ENCODE data around the gene XPR1. TPM values are rescaled to one million over a fixed set of nuclear protein-coding genes. Genes with fewer than 3 reads are reported as not detected.

The XPR1 gene
- total RNA-seq, 1 donor from 2014 or later: 35.2 TPM

DNA sequence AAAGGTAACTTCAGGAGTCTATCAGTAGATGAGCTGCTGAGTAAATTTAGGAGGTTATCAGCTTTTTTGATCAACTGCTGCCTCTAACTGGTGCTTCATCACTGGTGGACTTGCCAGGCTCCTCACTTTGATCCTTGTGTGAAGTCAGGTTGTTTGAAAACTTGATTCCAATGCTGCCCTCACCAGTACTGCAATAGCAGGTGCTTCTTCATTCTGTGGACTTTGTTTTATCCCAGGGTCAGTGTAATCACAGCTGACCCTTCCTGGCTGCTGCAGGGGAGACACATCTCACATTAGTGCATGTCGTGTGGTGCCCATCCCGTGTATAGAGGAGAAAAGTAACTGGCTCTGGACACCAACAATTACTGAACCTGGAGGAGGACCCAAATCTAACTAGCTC lies 260.9 kb downstream of the XPR1 start:
- Histone ChIP-seq H3K27ac (ENCODE audit: low read depth, low read length) (no peak overlapping the region), H3K4me1 (ENCODE audit: insufficient read depth, low read length) (no peaks in the 10 kb centered on the region), H3K4me2 (ENCODE audit: low read length) (no peak overlapping the region), H2AFZ (ENCODE audit: low read depth, low read length) (no peak overlapping the region), H4K20me1 (ENCODE audit: insufficient read depth, low read length) (no peaks in the 10 kb centered on the region), H3K9me3 (ENCODE audit: insufficient read depth, low read depth, low read length) (no peaks in the 10 kb centered on the region), H3K79me2 (ENCODE audit: insufficient read depth, low read length) (no peaks in the 10 kb centered on the region), H3K36me3 (ENCODE audit: insufficient read depth, low read length) (no peaks in the 10 kb centered on the region), H3K27me3 (ENCODE audit: insufficient read depth, low read length) (no peaks in the 10 kb centered on the region), H3K9ac (ENCODE audit: low read length) (no peak overlapping the region), H3K4me3 (ENCODE audit: insufficient read depth, low read depth, low read length) (no peak overlapping the region)
- H3K27me3 Mint-ChIP-seq (ENCODE audit: low read depth, unreplicated experiment): no peaks in the 10 kb centered on the region
- H3K4me3 Mint-ChIP-seq (ENCODE audit: unreplicated experiment): no peak overlapping the region
- TF ChIP-seq EZH2 (IDR thresholded peaks at IDR 0.05; ENCODE audit: insufficient read depth, low read length) (no peak), CTCF (IDR thresholded peaks at IDR 0.05; ENCODE audit: insufficient read depth, low read depth, low read length) (no peak)
- peaks cover 3% of the 10 kb centered on the region for H3K36me3 Mint-ChIP-seq (ENCODE audit: low read depth, unreplicated experiment)
- FAIRE-seq (no peak), DNase-seq (ENCODE audit: low read depth) (no peak)
- no peaks in the 10 kb centered on the region for H3K9me3 Mint-ChIP-seq (ENCODE audit: unreplicated experiment)
- H3K27ac Mint-ChIP-seq (ENCODE audit: unreplicated experiment): no peak overlapping the region
- no peaks in the 10 kb centered on the region for H3K4me1 Mint-ChIP-seq (ENCODE audit: low read depth, unreplicated experiment)

GRCh38 chr1:180893614-180894013 lies 261.8 kb downstream of the XPR1 start:
- Histone ChIP-seq H3K27me3 (ENCODE audit: insufficient read depth, low read length) (no peaks in the 10 kb centered on the region), H3K36me3 (ENCODE audit: insufficient read depth, low read length) (no peaks in the 10 kb centered on the region), H3K4me2 (ENCODE audit: low read length) (no peak overlapping the region), H3K27ac (ENCODE audit: low read depth, low read length) (no peak overlapping the region), H2AFZ (ENCODE audit: low read depth, low read length) (no peak overlapping the region), H4K20me1 (ENCODE audit: insufficient read depth, low read length) (no peaks in the 10 kb centered on the region), H3K4me3 (ENCODE audit: insufficient read depth, low read depth, low read length) (no peak overlapping the region), H3K79me2 (ENCODE audit: insufficient read depth, low read length) (no peaks in the 10 kb centered on the region), H3K4me1 (ENCODE audit: insufficient read depth, low read length) (no peaks in the 10 kb centered on the region), H3K9ac (ENCODE audit: low read length) (no peak overlapping the region), H3K9me3 (ENCODE audit: insufficient read depth, low read depth, low read length) (no peaks in the 10 kb centered on the region)
- DNase-seq (ENCODE audit: low read depth): no peak
- Mint-ChIP-seq H3K27ac (ENCODE audit: unreplicated experiment) (no peak overlapping the region), H3K36me3 (ENCODE audit: low read depth, unreplicated experiment) (peaks cover 3% of the 10 kb centered on the region), H3K4me1 (ENCODE audit: low read depth, unreplicated experiment) (peaks cover 5% of the 10 kb centered on the region), H3K9me3 (ENCODE audit: unreplicated experiment) (no peaks in the 10 kb centered on the region), H3K27me3 (ENCODE audit: low read depth, unreplicated experiment) (no peaks in the 10 kb centered on the region), H3K4me3 (ENCODE audit: unreplicated experiment) (no peak overlapping the region)
- no peak for FAIRE-seq
- TF ChIP-seq EZH2 (IDR thresholded peaks at IDR 0.05; ENCODE audit: insufficient read depth, low read length) (no peak), CTCF (IDR thresholded peaks at IDR 0.05; ENCODE audit: insufficient read depth, low read depth, low read length) (no peak)

- no peak overlapping the region for H3K27ac ChIP-seq (ENCODE audit: low read depth, low read length)
- no peaks in the 10 kb centered on the region for H3K9me3 ChIP-seq (ENCODE audit: insufficient read depth, low read depth, low read length)
- H3K27me3 Mint-ChIP-seq (ENCODE audit: low read depth, unreplicated experiment): no peaks in the 10 kb centered on the region
Observed at GRCh38 chr1:180896161-180896560, 264.3 kb downstream of the XPR1 start.

More at GRCh38 chr1:180896161-180896560, 264.3 kb downstream of the XPR1 start:
- no peak for TF ChIP-seq EZH2 (IDR thresholded peaks at IDR 0.05; ENCODE audit: insufficient read depth, low read length)
- TF ChIP-seq CTCF (IDR thresholded peaks at IDR 0.05; ENCODE audit: insufficient read depth, low read depth, low read length): no peak
- H3K27ac Mint-ChIP-seq (ENCODE audit: unreplicated experiment): no peak overlapping the region
- no peaks in the 10 kb centered on the region for H3K79me2 ChIP-seq (ENCODE audit: insufficient read depth, low read length)
- H2AFZ ChIP-seq (ENCODE audit: low read depth, low read length): no peak overlapping the region
- H3K4me3 ChIP-seq (ENCODE audit: insufficient read depth, low read depth, low read length): no peak overlapping the region
- H3K36me3 Mint-ChIP-seq (ENCODE audit: low read depth, unreplicated experiment): peaks cover 11% of the 10 kb centered on the region
- no peak overlapping the region for H3K4me2 ChIP-seq (ENCODE audit: low read length)
- H3K27me3 ChIP-seq (ENCODE audit: insufficient read depth, low read length): no peaks in the 10 kb centered on the region
- H3K4me1 ChIP-seq (ENCODE audit: insufficient read depth, low read length): no peaks in the 10 kb centered on the region
- no peaks in the 10 kb centered on the region for H4K20me1 ChIP-seq (ENCODE audit: insufficient read depth, low read length)
- FAIRE-seq: no peak
- no peak for DNase-seq (ENCODE audit: low read depth)
- no peak overlapping the region for H3K9ac ChIP-seq (ENCODE audit: low read length)
- H3K36me3 ChIP-seq (ENCODE audit: insufficient read depth, low read length): no peaks in the 10 kb centered on the region
- H3K4me3 Mint-ChIP-seq (ENCODE audit: unreplicated experiment): no peak overlapping the region
- peaks cover 5% of the 10 kb centered on the region for H3K4me1 Mint-ChIP-seq (ENCODE audit: low read depth, unreplicated experiment)
- H3K9me3 Mint-ChIP-seq (ENCODE audit: unreplicated experiment): no peaks in the 10 kb centered on the region
